HG02981 (cell line): ENCODE results near the gene ITGB4.
"Not testable (repeated sequence)": the region's sequence is repeated elsewhere in the genome, so short reads cannot be mapped to it uniquely, and the experiment has no call there.

Experiments used
- ATAC-seq: cut with Tn5 transposase; IDR thresholded peaks from one replicate; pipeline ENCODE4 v1.9.1; 2021; ENCODE audit warnings: mild to moderate bottlenecking, moderate library complexity; ENCODE audit not compliant: unreplicated experiment

Gene ITGB4

DNA sequence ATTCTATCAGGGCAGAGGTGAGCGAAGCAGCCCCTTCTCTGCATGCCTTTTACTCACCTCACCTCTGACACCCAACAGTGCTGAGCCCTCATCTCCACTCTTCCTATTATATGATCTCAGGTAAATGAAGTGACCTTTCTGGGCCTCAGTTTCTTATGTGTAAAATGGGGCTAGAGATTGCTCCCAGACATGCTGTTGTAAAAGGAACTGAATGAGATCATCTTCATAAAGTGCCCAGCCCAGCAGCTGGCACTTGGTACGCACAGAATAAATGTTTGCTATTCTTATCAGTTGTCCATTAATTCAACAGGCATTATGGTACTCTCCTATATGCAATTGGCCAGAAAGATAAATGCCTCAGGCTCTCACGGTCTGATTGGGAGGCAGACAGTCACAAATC is 48.3 kb downstream of the ITGB4 start:
- ATAC-seq, result no peak

- ATAC-seq, result no peak
Measured at GRCh38 chr17:75771334-75772281, 50.3 kb downstream of the ITGB4 start.

GRCh38 chr17:75773121-75773807 is 52.0 kb downstream of the ITGB4 start:
- no peak for ATAC-seq

DNA sequence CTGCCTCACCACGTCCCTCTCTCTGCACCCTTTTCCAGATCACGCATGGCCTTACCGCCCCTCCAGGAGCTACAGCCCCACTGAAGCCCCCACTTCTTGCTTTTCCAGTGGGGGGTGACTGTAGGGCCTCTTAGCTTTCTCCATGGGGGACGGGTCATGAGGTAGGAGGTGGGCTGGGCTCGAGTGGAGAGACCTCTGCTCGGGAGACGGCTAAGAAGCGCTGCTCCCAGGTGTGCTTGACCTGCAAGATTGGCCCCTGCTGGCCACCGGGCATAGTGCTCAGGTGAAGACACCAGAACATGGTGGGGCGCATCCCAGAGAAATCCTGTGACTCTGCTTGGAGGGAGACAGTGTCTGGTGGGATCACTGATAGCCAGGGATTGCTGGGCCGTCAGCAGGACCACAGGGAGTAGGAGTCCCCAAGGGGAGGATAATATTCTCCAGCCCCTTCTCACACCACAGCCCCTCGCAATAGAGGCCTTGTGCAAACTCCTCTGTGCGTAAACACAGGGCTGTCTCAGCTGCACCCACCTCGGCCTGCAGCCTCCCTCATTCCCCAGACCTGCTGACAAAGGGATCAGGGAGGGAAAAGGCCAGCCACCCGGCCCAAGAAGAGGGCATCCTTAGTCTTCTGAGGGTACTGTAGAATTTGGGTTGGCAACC is 52.7 kb downstream of the ITGB4 start:
- no peak for ATAC-seq

DNA sequence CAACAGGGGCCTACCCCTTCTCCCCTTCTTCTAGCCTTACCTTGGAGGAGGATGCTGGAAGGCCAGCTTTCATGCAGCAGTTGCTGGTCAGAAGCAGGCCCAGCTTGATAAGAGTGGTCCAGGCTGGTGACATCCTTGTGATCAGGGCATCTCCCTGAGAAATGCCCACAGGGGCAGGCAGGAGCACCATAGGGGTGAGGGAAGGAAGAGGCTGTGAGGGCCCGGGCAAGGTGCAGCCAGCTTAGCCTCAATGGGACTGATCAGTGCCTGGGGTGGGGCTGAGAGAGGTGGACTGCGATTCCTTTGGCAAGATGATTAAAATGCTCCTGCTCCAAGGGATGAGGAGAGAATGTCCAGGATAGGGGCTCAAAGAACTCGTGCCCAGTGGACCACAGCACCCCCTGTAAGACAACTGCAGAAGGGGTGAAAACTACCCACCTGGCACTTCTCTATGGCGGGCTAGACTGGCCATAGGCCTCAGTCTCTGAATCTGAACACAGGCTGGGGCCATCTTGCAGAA is 53.3 kb downstream of the ITGB4 start:
- ATAC-seq, result no peak

- no peak for ATAC-seq
Measured at GRCh38 chr17:75774991-75775668, 53.9 kb downstream of the ITGB4 start.

- no peak for ATAC-seq
Measured at GRCh38 chr17:75776386-75777295, 55.4 kb downstream of the ITGB4 start.

- no peak for ATAC-seq
Measured at GRCh38 chr17:75777296-75777922, 56.1 kb downstream of the ITGB4 start.

DNA sequence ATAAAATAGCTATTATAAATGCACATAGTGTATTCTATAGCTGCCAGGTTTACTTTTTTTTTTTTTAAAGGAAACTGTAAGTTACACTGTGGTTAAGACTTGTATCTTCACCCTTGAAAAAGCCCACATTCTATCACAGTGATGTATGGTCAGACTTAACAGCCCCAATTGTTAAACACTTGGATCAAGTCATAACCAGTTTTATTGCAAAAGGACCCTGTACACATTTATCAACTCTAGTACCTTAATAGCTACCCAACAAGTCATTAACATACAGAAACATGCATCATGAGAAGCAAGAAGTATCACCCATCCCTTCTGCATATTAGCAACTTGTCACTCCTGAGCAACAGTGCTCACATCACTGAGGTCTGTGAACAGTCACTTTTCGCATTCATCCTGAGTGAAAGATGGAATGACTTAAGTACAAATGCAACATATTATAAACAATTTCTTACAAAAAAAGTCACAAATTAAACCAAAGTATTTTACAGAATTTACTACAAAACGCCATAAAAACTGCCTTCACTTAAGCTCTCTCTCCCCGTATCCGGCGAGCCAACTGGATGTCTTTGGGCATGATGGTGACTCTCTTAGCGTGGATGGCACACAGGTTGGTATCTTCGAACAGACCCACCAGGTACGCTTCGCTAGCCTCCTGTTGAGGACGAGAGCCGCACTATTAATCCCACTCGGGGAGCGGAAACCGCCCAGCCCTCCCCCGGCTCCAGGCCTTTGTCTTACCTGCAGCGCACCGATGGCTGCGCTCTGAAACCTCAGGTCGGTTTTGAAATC is 57.0 kb downstream of the ITGB4 start:
- not testable (repeated sequence) for ATAC-seq

GRCh38 chr17:75778861-75779249 is 57.6 kb downstream of the ITGB4 start:
- peak; percentile 5 for ATAC-seq

DNA sequence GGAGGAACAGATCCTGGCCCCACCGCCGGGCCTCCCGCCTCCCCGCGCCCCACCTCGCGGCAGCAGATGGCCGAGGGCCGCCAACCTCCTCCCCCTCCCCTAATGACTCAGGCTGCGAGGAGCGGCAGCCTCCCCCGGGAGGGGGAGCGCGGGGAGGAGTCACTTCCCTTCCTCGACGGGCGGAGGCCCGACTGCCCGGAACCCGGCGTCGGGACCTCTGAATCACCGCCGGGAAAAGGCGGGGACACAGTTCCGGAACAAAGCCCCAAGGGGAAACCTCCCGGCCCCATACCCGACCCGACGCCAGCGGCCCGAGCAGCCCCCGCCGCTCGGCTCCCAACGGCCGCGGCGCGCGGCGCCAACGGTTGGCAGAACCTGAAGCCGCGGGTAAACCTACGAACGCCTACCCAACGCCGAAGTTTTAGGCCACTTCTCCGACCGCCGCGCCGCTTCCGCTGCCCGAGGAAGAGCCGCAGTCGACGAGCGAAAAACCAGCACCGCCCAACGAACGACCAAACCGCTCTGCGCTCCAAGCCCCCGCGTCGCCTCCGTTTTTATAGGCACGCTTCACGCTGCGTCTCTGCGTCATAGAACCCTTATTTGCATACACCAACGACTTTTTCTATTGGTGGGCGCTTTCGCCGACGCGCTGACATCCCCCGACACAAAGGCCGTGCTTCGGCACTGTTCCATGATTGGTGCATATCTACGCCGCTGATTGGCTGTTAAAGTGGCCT is 58.2 kb downstream of the ITGB4 start:
- peak; percentile 65 for ATAC-seq

DNA sequence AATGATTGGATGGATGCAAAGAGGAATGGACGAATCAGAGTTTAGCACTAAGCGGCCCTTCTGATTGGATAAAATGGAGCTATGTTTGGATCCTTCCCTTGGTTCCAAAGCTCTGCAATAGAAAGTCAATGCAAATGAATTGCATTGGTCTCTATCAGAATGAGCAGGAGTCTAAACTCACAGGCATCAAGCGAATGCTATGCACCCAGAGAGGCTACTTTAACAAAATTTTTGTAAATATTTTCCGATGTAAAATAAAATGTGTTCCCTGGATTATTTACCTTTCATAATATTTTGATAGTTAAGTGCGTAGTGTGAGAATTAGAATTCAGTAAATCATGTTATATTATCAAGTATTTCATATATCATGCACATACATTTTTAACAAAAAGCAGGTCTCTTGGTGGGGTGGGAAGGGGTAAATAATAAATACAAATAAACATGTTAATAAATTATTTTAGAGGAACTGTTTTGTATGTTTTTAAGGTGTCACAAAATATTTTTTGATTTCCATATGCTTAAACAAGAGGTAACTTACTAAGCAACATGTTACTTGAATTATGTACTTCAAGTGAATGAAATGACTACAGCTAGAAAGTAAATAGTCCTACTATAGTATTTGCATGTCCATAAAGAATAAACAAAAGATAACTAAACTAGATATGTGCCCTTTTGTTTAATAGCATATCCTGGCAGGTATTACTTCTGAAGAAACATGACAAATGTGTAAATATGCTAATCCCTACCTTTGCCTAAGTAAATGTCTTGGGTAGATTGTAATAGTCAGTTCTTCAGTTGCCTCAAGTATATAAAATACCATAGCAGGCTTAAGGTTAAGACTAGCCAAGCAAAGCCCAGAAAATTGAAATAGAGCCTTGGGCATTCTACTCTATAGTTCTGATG is 59.0 kb downstream of the ITGB4 start:
- no peak for ATAC-seq

DNA sequence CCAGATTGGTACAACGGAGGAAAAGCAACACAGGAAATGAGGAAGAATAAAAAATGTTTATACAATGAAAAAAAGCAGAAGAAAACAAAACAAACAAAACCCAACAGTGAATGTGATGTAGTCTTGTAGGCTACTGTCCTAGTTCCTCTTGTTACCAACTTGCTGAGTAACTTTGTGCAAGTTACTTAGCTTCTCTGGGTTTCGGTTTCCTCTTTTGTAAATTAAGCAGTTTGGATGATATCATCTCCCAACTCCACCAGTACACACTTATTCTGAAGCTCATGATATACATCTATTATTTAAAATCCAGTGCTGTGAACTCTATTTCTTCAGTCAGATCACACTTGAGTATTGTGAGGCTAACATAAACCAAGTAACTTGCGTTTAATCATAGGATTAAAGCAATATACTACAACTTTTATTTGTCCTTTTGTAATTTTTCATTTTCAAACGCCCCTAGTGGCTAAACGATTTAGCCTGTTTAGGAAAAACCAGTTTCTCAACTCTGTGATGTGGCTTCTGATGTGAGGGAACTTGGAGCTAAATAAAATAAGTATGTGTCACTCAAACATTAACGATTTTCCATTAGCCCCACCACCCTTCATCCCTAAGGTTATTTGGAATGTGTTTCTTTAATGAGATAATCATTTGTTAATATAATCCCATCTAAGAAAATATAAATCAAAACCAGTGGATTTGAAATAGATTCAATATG is 62.0 kb downstream of the ITGB4 start:
- ATAC-seq, result no peak

DNA sequence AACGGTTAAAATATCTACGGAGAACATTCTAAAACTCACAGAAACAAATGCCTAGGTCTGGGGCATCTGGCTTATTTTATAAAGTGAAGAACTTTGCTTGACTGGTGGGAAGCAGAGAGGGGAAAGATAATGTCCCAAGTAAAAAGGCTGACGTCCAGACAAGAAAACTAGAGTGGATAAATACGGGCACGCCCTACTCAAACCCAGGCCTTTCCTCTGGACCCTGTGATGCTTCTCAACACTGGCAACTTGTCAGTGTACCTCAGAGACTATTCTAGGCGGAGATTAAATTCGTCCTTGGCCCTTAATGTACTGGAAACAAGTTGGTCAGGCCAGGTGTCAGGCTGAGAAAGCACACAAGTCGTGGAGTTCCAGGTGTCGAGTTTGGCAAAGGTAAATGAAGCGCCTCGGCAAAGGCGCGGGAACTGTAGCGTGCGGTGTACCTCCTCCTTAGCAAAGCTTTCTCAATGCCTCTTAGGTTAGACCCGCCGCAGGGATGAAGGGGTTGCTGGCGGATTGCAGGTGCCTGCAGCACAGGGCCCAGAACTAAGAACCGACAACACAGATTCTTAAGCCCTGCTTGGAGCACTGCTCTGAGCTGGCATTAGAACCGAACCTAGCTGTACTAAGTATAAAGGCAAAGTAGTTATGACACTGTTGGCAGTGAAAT is 62.7 kb downstream of the ITGB4 start:
- ATAC-seq, result no peak

DNA sequence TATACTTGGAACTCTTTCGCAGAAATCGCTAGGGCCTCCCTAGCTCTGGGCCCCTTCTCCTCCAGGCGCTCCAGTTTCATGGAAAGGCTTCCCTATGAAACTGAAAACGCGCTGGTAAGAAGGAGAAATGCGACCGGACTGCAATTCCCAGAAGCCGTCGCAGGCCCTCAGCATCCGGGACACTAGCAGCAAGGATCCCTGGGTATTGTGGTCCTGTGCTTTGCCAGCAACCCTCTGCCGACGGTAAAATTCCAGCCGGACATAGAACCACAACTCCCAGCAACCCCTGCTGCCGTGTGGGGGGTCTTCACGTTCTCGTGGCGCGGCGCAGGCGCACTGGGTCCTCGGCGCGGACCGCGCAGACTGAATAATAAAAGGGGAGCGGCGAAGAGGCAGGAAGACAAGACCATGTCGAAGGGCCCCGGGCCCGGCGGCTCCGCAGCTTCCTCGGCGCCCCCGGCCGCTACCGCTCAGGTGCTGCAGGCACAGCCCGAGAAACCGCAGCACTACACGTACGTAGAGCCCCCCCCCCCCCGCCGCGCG is 63.3 kb downstream of the ITGB4 start, which contains the start of gene UNK:
TSS of gene UNK (plus strand) at position 334 of the 543 bp plus-strand sequence. CDS start at position 409, 75 bp downstream.
- peak; percentile 59 for ATAC-seq
